ENCODE measurements around the gene NUDT14.
A peak's percentile ranks its signal among the peaks of the same experiment; 100 is the strongest.

NUDT14 gene

DNA sequence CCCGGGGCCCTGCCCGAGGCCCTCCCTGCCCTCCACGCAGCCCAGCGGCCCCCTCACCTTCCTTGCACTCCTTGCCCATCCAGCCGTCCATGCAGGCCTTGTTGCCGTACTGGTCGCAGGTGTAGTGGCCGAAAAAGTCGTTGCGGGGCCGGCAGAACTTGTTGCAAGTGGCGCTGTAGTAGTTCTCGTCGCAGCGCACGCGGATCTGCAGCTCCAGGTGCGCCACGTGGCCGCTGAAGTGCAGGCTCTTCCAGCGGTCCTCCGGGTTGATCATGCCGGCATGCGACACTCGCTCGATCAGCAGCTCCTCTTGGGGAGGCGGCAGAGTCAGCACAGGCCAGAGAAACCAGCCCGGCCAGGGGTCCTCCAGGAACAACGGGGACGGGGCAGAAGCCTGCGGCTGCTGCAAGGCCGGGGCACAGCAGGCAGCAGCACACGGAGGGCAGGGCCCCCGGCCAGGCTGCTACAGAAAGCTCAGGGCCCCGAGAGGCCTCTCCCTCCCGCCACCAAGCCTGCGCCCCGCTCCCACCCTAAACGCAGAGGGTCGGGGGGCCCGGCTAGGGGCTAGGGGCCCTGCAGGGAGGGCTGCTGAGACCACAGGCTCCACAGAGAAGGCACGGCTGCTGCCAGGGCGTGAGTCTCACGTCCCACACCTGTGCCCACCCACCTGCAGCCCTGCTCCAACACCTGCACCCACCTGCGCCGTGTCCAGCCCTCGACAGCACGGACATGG lies 25.3 kb downstream of the NUDT14 start:
- DNase-seq: no peak

DNA sequence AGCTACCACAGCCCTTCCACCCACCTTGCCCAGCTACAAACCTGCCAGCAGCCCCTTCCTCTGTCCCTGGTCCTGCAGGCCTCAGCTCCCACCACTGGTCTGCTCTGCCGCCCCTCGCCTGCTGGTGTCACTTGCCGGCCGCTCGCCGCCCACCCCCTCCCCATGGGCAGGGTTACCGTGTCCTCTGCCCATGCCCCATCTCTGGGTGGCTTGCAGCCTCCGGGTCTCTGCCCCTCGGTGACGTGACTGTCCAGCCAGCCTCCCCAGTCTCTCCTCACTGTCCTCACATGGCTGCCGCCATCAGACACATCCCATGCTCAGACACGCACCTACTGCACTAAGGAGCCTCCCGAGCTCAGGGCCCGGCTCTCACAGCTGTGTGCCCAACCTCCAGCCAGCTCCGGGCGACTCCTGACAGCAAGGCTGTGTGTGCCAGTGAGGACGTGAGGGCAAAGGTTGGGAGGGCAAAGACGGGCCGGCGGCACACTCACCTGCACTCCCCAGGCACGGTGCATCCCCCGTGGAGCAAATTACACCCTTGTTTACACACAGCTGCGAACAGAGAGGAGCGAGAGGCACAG lies 26.0 kb downstream of the NUDT14 start:
- no peak for DNase-seq

DNA sequence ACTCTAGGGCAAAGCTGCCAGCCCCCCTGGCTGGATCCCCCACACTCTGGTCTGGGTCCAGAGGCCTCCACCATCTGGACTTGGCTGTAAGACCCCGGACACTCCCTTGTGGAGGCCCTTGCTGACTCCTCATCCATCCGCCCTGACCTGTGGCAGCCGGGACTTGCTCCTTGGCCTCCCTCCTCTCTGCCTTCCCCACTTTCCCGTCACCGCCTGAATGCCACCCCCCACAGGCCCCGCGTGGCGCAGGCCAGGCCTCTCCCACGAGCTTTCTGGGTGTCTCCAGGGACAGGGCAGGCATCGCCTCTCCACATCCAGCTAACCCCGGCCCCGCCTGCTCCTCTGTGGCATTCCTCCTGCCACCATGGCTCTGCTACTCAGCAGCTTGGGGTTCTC lies 26.6 kb downstream of the NUDT14 start:
- DNase-seq: peak; percentile 30

DNA sequence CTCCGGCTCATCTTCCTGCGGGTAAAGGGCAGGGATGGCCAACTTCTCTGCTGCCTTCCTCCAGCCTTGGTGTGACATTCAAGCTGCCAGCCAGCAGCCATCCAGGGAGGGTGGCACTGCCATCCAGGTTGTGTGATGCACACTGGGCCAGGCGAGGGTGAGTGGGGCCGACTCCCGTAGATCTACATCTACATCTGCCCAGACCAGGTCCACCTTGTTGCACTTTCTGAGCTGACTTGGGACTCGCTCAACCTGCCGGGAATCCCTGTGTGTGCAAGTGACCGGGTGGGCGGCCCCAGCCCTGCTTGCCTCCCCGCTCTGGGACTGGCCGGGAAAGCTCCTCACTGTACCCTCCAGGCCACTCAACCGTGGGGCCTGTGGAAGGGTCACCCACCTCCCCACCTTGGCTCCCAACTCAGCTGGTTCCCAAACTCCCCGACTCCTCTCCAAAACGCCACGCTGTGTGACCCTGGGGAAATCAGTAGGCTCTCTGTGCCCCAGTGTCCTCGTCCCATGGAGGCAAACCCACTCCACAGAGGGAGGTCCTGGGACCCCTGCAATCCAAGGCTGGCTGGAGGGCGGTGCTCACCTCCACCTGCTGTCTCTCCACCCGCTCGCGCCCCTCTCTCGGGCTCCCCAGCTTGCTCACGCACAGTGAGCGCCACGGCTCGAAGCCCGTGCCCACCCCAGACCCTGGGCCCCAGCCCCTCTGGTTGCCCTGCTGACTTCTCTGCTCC lies 27.2 kb downstream of the NUDT14 start:
- DNase-seq: no peak

DNA sequence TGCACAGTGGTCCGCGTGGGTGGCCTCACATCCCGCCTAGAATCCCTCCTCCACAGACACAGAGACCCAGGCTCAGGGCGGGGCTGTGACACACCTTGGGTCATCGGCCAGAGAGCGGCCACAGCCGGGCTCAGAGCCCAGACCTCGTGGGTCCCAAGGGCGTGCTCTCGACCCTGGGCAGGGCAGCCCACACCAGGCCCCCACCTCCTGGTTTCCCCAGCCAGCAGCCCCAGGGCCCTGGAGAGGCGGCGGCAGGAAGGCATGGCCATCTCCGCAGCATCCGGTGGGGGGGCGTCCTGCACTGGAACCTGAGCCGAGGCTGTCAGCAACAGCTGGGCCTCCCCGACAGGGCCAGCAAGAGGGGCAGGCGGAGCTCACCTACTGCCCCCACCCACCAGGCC lies 27.8 kb downstream of the NUDT14 start:
- peak; percentile 74 for DNase-seq

GRCh38 chr14:105152794-105153241 lies 28.3 kb downstream of the NUDT14 start:
- no peak for DNase-seq

GRCh38 chr14:105151838-105152793 lies 29.0 kb downstream of the NUDT14 start:
- DNase-seq: peak; percentile 70

DNA sequence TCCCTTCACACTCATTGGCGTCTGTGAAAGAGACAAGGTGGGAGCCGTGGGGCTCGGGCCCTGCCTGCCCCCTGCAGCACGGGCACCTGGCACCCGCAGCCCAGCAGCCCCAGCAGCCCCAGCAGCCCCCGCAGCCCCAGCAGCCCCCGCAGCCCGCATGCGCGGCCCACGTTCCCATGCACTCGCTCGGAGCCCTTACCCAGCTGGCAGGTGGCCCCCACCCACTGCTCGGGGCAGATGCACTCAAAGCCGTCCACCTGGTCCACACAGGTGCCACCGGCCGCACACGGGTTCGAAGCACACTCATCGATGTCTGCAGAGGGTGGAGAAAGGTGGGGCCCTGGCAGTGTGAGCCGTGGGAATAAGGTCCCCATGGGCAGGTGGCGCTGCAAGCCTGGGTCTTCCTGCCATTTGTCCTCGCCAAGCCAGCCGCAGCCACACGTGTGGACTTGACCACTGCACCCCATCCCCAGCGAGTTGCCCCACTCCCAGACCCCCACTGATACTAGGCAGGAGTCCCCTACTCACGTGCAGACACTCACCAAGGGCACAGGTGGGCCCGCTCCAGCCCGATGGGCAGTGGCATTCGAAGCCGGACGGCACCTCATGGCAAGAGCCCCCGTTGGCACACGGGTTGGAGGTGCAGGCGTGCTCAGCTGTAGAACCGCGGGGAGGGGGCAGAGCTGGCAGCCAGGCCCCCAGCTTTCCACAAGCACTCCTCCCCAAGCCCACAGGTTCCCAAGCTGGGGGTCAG lies 29.9 kb downstream of the NUDT14 start:
- DNase-seq: peak; percentile 17

- peak; percentile 17 for DNase-seq
Observed at GRCh38 chr14:105150368-105151083, 30.6 kb downstream of the NUDT14 start.

DNA sequence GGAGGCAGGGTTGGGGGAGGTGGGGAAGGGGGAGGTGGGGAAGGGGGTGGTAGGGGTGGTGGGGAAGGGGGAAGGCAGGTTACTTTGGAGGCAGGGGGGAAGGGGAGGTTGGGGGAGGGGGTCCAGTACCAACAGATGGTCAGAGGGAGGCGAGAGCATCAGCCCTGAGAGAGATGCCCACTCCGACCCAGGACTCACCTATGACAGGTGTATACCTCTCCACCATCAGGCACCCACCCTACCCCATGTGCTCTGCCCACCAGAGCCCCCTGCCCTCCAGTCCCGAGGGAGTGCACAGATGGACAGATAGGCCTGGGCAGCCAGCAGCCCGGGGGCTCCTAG lies 31.1 kb downstream of the NUDT14 start:
- DNase-seq: no peak

DNA sequence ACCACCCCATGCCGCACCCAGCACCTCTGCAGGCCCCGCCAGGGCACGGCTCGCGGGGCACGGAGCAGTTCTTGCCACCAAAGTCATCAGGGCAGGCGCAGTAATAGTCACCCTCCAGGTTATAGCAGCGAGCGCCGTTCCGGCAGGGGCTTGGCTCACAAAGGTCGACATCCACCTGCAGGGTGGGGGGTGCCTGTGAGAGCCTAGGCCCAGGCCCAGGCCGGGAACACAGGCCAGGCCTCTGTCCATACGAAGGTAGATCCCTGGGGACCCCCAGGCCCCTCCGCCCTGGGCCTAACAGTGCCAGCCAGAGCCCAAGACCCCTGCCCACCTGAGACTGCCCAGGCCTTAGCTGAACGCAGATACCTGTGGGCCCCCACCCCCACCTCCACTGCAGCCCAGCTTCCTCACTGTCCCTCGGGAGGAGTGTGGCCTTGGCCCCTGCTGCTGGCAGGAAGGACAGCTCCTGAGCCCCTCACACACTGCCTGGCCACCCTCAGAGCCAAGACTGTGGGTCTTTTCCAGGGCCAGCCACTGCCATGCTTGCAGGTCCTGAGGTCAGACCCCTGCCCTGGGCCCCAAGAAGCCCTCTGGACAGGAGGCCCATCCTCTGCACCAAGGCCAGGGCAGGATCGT lies 31.8 kb downstream of the NUDT14 start:
- peak; percentile 15 for DNase-seq

GRCh38 chr14:105148604-105149145 lies 32.4 kb downstream of the NUDT14 start:
- peak; percentile 11 for DNase-seq

DNA sequence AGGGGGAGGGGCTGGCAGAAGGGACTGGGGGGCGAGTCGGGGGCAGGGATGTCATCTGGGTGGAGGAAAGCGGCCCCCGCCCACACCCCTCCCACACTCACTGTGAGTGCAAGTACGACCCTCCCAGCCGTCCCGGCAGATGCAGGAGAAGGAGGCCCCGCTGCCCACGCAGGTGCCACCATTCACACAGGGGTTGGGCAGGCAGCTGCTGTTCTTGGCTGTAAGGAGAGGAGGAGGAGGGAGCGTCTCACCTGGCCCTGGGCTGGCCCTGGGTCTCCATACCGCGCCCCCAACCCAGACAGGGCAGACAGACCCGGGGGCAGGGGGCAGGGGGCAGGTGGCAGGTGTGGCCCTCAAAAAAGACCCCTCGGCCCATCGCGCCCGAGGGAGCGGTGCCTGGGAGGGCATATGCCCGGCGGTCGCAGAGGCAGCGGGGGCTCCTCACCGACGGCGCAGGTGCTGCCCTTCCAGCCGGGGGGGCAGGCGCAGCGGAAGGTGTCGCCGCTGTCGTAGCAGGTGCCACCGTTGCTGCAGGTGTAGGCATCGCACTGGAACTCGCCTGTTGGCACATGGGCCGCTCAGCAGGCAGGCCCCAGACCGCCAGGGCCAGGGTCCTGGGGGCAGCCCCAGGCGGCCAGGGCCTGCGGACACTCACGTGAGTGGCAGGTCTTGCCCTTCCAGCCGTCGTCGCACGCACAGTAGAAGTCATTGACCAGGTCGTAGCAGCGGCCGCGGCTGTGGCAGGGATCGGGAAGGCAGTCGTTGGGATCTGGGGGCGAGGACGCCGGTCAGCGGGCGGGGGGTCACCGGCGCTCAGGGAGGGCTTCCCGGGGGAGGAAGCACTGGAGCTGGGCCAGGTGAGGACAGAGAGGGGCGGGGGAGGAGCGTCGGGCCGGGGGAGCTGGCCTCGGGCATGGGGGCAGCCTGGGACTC lies 33.2 kb downstream of the NUDT14 start:
- peak; percentile 14 for DNase-seq

DNA sequence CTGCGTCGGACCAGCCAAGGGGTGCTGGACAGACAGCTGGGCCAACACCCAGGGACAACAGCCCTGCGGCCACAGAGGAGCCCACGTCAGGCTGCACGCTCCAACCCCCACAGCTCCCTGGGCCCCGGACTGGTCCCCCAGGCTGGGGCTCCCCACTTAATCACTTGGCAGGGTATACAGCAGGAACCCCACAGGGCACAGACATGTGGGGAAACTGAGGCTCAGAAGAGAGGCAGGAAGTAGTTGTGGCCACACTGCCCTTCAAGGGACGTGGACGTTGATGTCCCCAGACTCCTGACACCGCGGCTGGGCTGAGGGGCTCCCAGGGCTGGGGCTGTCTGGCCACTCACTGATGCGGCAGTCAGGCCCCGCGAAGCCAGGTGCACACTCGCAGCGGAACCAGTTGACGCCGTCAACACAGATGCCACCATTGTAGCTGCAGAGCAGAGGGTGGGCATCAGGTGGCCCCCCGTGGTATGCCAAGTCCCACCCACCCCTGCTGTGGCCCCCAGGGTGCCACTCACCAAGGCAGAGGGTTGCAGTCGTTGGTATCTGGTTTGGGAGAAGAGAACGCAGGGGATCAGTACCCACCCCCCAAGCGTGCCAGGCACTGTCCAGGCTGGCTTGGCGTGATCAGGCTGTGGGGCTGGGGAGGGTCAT lies 34.0 kb downstream of the NUDT14 start:
- peak; percentile 13 for DNase-seq

- peak; percentile 30 for DNase-seq
Observed at GRCh38 chr14:105146181-105146975, 34.7 kb downstream of the NUDT14 start.

- DNase-seq: peak; percentile 15
Observed at GRCh38 chr14:105145381-105146180, 35.5 kb downstream of the NUDT14 start.
